Measurements from ENCODE around the gene CHD9NB. TPM values are rescaled to one million over a fixed set of nuclear protein-coding genes. Genes with fewer than 3 reads are reported as not detected.
"Not testable (repeated sequence)": the region's sequence is repeated elsewhere in the genome, so short reads cannot be mapped to it uniquely, and the experiment has no call there.

Gene CHD9NB
- polyA plus RNA-seq, 3 donors = not detected

DNA sequence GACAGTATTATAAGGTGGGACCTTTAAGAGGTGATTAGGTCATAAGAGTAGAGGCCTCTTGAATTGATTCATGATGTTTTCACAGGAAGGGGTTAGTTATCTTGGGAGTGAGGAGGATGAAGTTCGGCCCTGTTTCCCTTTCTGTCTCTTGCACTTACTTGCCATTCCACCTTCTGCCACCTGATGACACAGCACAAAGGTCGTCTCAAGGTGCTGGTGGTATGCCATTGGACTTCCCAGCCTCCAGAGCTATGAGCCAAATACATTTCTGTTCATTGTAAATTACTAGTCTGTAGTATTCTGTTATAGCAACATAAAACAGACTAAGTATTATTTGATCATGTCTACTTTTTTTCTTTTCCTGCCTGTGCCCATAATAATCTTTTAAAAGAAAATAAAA lies 25.6 kb upstream of the CHD9NB start:
- Histone ChIP-seq H3K4me3 (replicated peaks in 1 of 3; ENCODE audit: low read depth in 2 of 3, low read length in 3 of 3) (no peak overlapping the region), H3K4me2 (replicated peaks; ENCODE audit: extremely low read depth, low read length, poor library complexity, severe bottlenecking) (no peak overlapping the region), H3K27me3 (ENCODE audit: control insufficient read depth in 2 of 2, insufficient read depth in 2 of 2, low read length in 2 of 2) (no peaks in the 10 kb centered on the region), H3K4me1 (ENCODE audit: control insufficient read depth in 1 of 2, insufficient read depth in 2 of 2, low read length in 2 of 2) (no peaks in the 10 kb centered on the region), H3K9ac (ENCODE audit: insufficient read depth, low read length, poor library complexity, severe bottlenecking) (no peak overlapping the region), H3K9me3 (replicated peaks in 1 of 2; ENCODE audit: control insufficient read depth in 1 of 2, insufficient read depth in 1 of 2, low read length in 2 of 2) (peaks cover 3 to 7% of the 10 kb centered on the region in 2 donors), H2AFZ (ENCODE audit: insufficient read depth, low read depth, low read length, poor library complexity, severe bottlenecking) (no peak overlapping the region), H4K20me1 (ENCODE audit: insufficient read depth, low read length) (peaks cover 5% of the 10 kb centered on the region), H3K79me2 (ENCODE audit: insufficient read depth, low read length) (peaks cover 3% of the 10 kb centered on the region), H3K36me3 (replicated peaks in 1 of 2; ENCODE audit: control insufficient read depth in 1 of 2, insufficient read depth in 2 of 2, low read length in 2 of 2) (no peaks in the 10 kb centered on the region), H3K27ac (ENCODE audit: low read depth in 1 of 2, low read length in 2 of 2) (no peak overlapping the region)
- DNase-seq = no peak
- no CpG with 5 or more reads among the region's 2 CpGs for WGBS (ENCODE audit: insufficient coverage)
- H3K4me1 Mint-ChIP-seq = peaks cover 6% of the 10 kb centered on the region
- peaks cover 5 to 14% (median 11%) of the 10 kb centered on the region in 7 donors for H3K9me3 Mint-ChIP-seq
- intact Hi-C loops (cut with micrococcal nuclease) = no loop called here
- no peaks in the 10 kb centered on the region for H3K27me3 Mint-ChIP-seq (ENCODE audit: low read depth in 3 of 3)
- H3K4me3 Mint-ChIP-seq = no peak overlapping the region
- peaks cover 3 to 6% of the 10 kb centered on the region in 2 donors for H3K36me3 Mint-ChIP-seq
- TF ChIP-seq, protein P1, sequence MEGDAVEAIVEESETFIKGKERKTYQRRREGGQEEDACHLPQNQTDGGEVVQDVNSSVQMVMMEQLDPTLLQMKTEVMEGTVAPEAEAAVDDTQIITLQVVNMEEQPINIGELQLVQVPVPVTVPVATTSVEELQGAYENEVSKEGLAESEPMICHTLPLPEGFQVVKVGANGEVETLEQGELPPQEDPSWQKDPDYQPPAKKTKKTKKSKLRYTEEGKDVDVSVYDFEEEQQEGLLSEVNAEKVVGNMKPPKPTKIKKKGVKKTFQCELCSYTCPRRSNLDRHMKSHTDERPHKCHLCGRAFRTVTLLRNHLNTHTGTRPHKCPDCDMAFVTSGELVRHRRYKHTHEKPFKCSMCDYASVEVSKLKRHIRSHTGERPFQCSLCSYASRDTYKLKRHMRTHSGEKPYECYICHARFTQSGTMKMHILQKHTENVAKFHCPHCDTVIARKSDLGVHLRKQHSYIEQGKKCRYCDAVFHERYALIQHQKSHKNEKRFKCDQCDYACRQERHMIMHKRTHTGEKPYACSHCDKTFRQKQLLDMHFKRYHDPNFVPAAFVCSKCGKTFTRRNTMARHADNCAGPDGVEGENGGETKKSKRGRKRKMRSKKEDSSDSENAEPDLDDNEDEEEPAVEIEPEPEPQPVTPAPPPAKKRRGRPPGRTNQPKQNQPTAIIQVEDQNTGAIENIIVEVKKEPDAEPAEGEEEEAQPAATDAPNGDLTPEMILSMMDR (IDR thresholded peaks at IDR 0.05) = no peak
- H3K27ac Mint-ChIP-seq = no peak overlapping the region

DNA sequence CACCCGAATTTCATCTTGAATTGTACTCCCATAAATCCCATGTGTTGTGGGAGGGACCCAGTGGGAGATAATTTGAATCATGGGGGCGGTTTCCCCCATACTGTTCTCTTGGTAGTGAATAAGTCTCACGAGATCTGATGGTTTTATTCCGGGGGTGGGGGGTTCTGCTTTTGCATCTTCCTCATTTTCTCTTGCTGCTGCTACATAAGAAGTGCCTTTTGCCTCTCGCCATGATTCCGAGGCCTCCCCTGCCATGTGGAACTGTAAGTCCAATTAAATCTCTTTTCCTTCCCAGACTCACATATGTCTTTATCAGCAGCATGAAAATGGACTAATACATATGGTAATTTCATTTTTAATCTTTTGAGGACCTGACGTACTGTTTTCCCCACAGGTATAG lies 22.8 kb upstream of the CHD9NB start:
- Mint-ChIP-seq H3K4me1 (peaks cover 25% of the 10 kb centered on the region), H3K27ac (peak overlapping the region in 2 of 7 donors; percentile 3 to 26), H3K9me3 (peaks cover 6 to 14% (median 12%) of the 10 kb centered on the region in 7 donors), H3K36me3 (peaks cover 6 to 11% of the 10 kb centered on the region in 2 donors)
- H2AFZ ChIP-seq (ENCODE audit: insufficient read depth, low read depth, low read length, poor library complexity, severe bottlenecking); H3K79me2 ChIP-seq (ENCODE audit: insufficient read depth, low read length); H3K9ac ChIP-seq (ENCODE audit: insufficient read depth, low read length, poor library complexity, severe bottlenecking); H3K27me3 ChIP-seq (ENCODE audit: control insufficient read depth in 2 of 2, insufficient read depth in 2 of 2, low read length in 2 of 2); H3K4me3 Mint-ChIP-seq; intact Hi-C loops (cut with micrococcal nuclease); H3K36me3 ChIP-seq (replicated peaks in 1 of 2; ENCODE audit: control insufficient read depth in 1 of 2, insufficient read depth in 2 of 2, low read length in 2 of 2); H4K20me1 ChIP-seq (ENCODE audit: insufficient read depth, low read length); H3K9me3 ChIP-seq (replicated peaks in 1 of 2; ENCODE audit: control insufficient read depth in 1 of 2, insufficient read depth in 1 of 2, low read length in 2 of 2); H3K4me2 ChIP-seq (replicated peaks; ENCODE audit: extremely low read depth, low read length, poor library complexity, severe bottlenecking); H3K4me3 ChIP-seq (replicated peaks in 1 of 3; ENCODE audit: low read depth in 2 of 3, low read length in 3 of 3); H3K27me3 Mint-ChIP-seq (ENCODE audit: low read depth in 3 of 3); H3K27ac ChIP-seq (ENCODE audit: low read depth in 1 of 2, low read length in 2 of 2): not testable (repeated sequence)
- DNase-seq = peak in 1 of 3 donors; percentile 26
- peaks cover 12 to 13% of the 10 kb centered on the region in 2 donors for H3K4me1 ChIP-seq (ENCODE audit: control insufficient read depth in 1 of 2, insufficient read depth in 2 of 2, low read length in 2 of 2)
- WGBS (ENCODE audit: insufficient coverage) = no CpG with 5 or more reads among the region's 7 CpGs

DNA sequence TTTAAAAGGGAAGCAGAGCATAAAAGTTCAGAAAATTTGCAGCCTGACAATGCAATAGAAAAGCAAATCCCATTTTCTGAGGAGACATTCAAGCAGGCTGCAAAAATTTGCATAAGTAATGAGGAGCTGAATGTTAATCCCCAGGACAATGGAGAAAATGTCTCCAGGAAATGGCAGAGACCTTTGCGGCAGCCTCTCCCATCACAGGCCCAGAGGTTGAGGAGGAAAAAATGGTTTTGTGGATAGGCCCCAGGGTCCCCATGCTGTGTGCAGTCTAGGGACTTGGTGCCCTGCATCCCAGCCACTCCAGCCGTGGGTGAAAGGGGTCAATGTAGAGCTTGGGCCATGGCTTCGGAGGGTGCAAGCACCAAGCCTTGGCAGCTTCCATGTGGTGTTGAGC lies 21.6 kb upstream of the CHD9NB start:
- 68% methylated on average over 2 of the region's 3 CpGs for WGBS (ENCODE audit: insufficient coverage)
- H3K9ac ChIP-seq (ENCODE audit: insufficient read depth, low read length, poor library complexity, severe bottlenecking); H3K27me3 Mint-ChIP-seq (ENCODE audit: low read depth in 3 of 3); H3K27ac Mint-ChIP-seq; H3K4me2 ChIP-seq (replicated peaks; ENCODE audit: extremely low read depth, low read length, poor library complexity, severe bottlenecking); H3K36me3 ChIP-seq (replicated peaks in 1 of 2; ENCODE audit: control insufficient read depth in 1 of 2, insufficient read depth in 2 of 2, low read length in 2 of 2); H3K9me3 ChIP-seq (replicated peaks in 1 of 2; ENCODE audit: control insufficient read depth in 1 of 2, insufficient read depth in 1 of 2, low read length in 2 of 2); H3K4me3 ChIP-seq (replicated peaks in 1 of 3; ENCODE audit: low read depth in 2 of 3, low read length in 3 of 3); H3K27me3 ChIP-seq (ENCODE audit: control insufficient read depth in 2 of 2, insufficient read depth in 2 of 2, low read length in 2 of 2); H3K4me3 Mint-ChIP-seq; intact Hi-C loops (cut with micrococcal nuclease); DNase-seq; H2AFZ ChIP-seq (ENCODE audit: insufficient read depth, low read depth, low read length, poor library complexity, severe bottlenecking); H4K20me1 ChIP-seq (ENCODE audit: insufficient read depth, low read length); H3K27ac ChIP-seq (ENCODE audit: low read depth in 1 of 2, low read length in 2 of 2); H3K79me2 ChIP-seq (ENCODE audit: insufficient read depth, low read length): not testable (repeated sequence)
- H3K4me1 Mint-ChIP-seq = peaks cover 32% of the 10 kb centered on the region
- H3K36me3 Mint-ChIP-seq = peaks cover 7 to 12% of the 10 kb centered on the region in 2 donors
- H3K4me1 ChIP-seq (ENCODE audit: control insufficient read depth in 1 of 2, insufficient read depth in 2 of 2, low read length in 2 of 2) = peaks cover 14 to 15% of the 10 kb centered on the region in 2 donors
- peaks cover 6 to 14% (median 12%) of the 10 kb centered on the region in 7 donors for H3K9me3 Mint-ChIP-seq
